Mesothelial cell of epicardium (in vitro differentiated cells): ENCODE data around the gene LPAR1. TPM values are rescaled to one million over a fixed set of nuclear protein-coding genes. Genes with fewer than 3 reads are reported as not detected.
"Not testable (repeated sequence)": the region's sequence is repeated elsewhere in the genome, so short reads cannot be mapped to it uniquely, and the experiment has no call there.

Experiments used
- DNase-seq, 2 experiments: peaks; one replicate each; pipeline ENCODE4 v3.0.0; 2021; ENCODE audit warnings: low spot score in 2 of 2; ENCODE audit not compliant: unreplicated experiment in 2 of 2
- H3K27ac Mint-ChIP-seq: 2 replicates; pipeline ENCODE4 v1.8.0; 2021; ENCODE audit warnings: mixed read lengths
- H3K27me3 Mint-ChIP-seq: 2 replicates; pipeline ENCODE4 v1.8.0; 2021; ENCODE audit warnings: low read depth, mixed read lengths
- H3K36me3 Mint-ChIP-seq: 2 replicates; pipeline ENCODE4 v1.8.0; 2021; ENCODE audit warnings: mixed read lengths
- H3K4me1 Mint-ChIP-seq: 2 replicates; pipeline ENCODE4 v1.8.0; 2021; ENCODE audit warnings: mixed read lengths
- H3K4me3 Mint-ChIP-seq: 2 replicates; pipeline ENCODE4 v1.8.0; 2021; ENCODE audit warnings: mild to moderate bottlenecking, moderate library complexity, mixed read lengths
- H3K9me3 Mint-ChIP-seq: 2 replicates; pipeline ENCODE4 v1.8.0; 2021; ENCODE audit warnings: mixed read lengths
- CTCF ChIP-seq: fragments of 200-600 bp; sonication (generic); IDR thresholded peaks from one replicate; pipeline ENCODE4 v1.5.0; 2021; ENCODE audit warnings: antibody characterized with exemption; ENCODE audit not compliant: unreplicated experiment
- total RNA-seq: library from RNA; stranded (reverse); gene quantifications from 3 replicates; pipeline ENCODE4 v1.2.1, GENCODE V29; 2021

The LPAR1 gene
- total RNA-seq, 1 donor from 2014 or later = 40.3 TPM

- H3K4me3 Mint-ChIP-seq = no peak overlapping the region
- H3K27ac Mint-ChIP-seq = no peak overlapping the region
- peaks cover 20% of the 10 kb centered on the region for H3K4me1 Mint-ChIP-seq
- DNase-seq = no peak
- H3K9me3 Mint-ChIP-seq = peaks cover 14% of the 10 kb centered on the region
- no peaks in the 10 kb centered on the region for H3K36me3 Mint-ChIP-seq
- TF ChIP-seq CTCF = no peak
- no peaks in the 10 kb centered on the region for H3K27me3 Mint-ChIP-seq
Measured at GRCh38 chr9:110832926-110833325, 205.3 kb downstream of the LPAR1 start.

DNA sequence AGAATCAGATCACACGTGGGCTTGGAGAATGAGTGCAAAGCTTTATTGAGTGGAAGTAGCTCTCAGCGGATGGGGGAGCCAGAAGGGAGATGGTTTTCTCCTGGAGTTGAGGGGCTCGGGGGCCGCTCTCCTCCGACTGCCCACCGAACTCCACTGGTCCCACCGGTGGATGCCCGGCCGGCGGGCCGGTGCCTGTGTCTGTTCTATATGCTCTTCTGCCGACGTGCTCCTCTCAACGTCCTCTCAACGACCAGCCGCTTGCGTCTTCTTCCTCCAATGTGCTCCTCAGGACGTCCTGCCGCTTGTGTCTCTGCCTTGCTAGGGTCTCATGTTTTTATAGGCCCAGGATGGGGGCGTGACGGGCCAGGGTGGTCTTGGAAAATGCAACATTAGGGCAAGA lies 207.8 kb downstream of the LPAR1 start:
- TF ChIP-seq CTCF = no peak
- peaks cover 10% of the 10 kb centered on the region for H3K9me3 Mint-ChIP-seq
- no peak for DNase-seq
- no peaks in the 10 kb centered on the region for H3K27me3 Mint-ChIP-seq
- peaks cover 2% of the 10 kb centered on the region for H3K36me3 Mint-ChIP-seq
- H3K4me1 Mint-ChIP-seq = peaks cover 22% of the 10 kb centered on the region
- no peak overlapping the region for H3K4me3 Mint-ChIP-seq
- H3K27ac Mint-ChIP-seq = no peak overlapping the region

GRCh38 chr9:110828264-110828663 lies 210.0 kb downstream of the LPAR1 start:
- peaks cover 8% of the 10 kb centered on the region for H3K36me3 Mint-ChIP-seq
- DNase-seq = no peak
- H3K9me3 Mint-ChIP-seq = peaks cover 31% of the 10 kb centered on the region
- no peak for TF ChIP-seq CTCF
- peaks cover 18% of the 10 kb centered on the region for H3K4me1 Mint-ChIP-seq
- no peaks in the 10 kb centered on the region for H3K27me3 Mint-ChIP-seq
- no peak overlapping the region for H3K27ac Mint-ChIP-seq
- no peak overlapping the region for H3K4me3 Mint-ChIP-seq

DNA sequence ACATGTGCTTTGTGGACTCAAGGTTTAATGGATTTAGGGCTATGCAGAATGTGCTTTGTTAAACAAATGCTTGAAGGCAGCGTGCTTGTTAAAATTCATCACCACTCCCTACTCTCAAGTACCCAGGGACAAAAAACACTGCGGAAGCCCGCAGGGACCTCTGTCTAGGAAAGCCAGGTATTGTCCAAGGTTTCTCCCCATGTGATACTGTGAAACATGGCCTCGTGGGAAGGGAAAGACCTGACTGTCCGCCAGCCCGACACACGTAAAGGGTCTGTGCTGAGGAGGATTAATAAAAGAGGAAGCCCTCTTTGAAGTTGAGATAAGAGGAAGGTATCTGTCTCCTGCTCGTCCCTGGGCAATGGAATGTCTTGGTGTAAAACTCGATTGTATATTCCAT lies 211.9 kb downstream of the LPAR1 start:
- not testable (repeated sequence) for DNase-seq, H3K36me3 Mint-ChIP-seq, H3K27me3 Mint-ChIP-seq, H3K27ac Mint-ChIP-seq, H3K4me3 Mint-ChIP-seq
- Mint-ChIP-seq H3K9me3 (peaks cover 31% of the 10 kb centered on the region), H3K4me1 (peaks cover 20% of the 10 kb centered on the region)

- peaks cover 8% of the 10 kb centered on the region for H3K36me3 Mint-ChIP-seq
- no peak overlapping the region for H3K4me3 Mint-ChIP-seq
- TF ChIP-seq CTCF = no peak
- no peaks in the 10 kb centered on the region for H3K27me3 Mint-ChIP-seq
- peaks cover 23% of the 10 kb centered on the region for H3K4me1 Mint-ChIP-seq
- H3K27ac Mint-ChIP-seq = no peak overlapping the region
- peaks cover 31% of the 10 kb centered on the region for H3K9me3 Mint-ChIP-seq
- no peak for DNase-seq
Measured at GRCh38 chr9:110825950-110826349, 212.3 kb downstream of the LPAR1 start.

GRCh38 chr9:110825129-110825528 lies 213.1 kb downstream of the LPAR1 start:
- H3K27ac Mint-ChIP-seq, DNase-seq, H3K27me3 Mint-ChIP-seq, H3K4me3 Mint-ChIP-seq, H3K36me3 Mint-ChIP-seq: not testable (repeated sequence)
- H3K9me3 Mint-ChIP-seq = peaks cover 31% of the 10 kb centered on the region
- peaks cover 27% of the 10 kb centered on the region for H3K4me1 Mint-ChIP-seq
